Thyroid gland (tissue), 4 donors: ENCODE results near the gene MED13. TPM values are rescaled to one million over a fixed set of nuclear protein-coding genes. Genes with fewer than 3 reads are reported as not detected.

Experiments used
- DNase-seq, 2 donors: peaks; one replicate each; pipeline ENCODE4 v3.0.0-alpha.2; 2019
- H3K27ac ChIP-seq, 3 donors: fragments of 200-600 bp; sonication (generic); 1 replicate in 2 of 3; 2 replicates in 1 of 3; pipeline ENCODE4 v1.5.1; 2016 to 2019; ENCODE audit warnings: mild to moderate bottlenecking in 1 of 3, moderate library complexity in 1 of 3
- H3K27me3 ChIP-seq: fragments of 200-600 bp; sonication (generic); one replicate; pipeline ENCODE4 v1.5.1; 2019
- H3K36me3 ChIP-seq, 2 donors: fragments of 200-600 bp; sonication (generic); one replicate each; pipeline ENCODE4 v1.5.1; 2016 to 2019
- H3K4me1 ChIP-seq, 2 donors: fragments of 200-600 bp; sonication (generic); one replicate each; pipeline ENCODE4 v1.5.1; 2017 to 2019
- H3K4me3 ChIP-seq, 3 donors: fragments of 200-600 bp; sonication (generic); replicated peaks in 1 of 3; 1 replicate in 2 of 3; 2 replicates in 1 of 3; pipeline ENCODE4 v1.5.1; 2016; ENCODE audit warnings: mild to moderate bottlenecking in 1 of 3
- H3K9me3 ChIP-seq: fragments of 200-600 bp; sonication (generic); one replicate; pipeline ENCODE4 v1.5.1; 2017
- CTCF ChIP-seq, 6 experiments: fragments of 200-600 bp in 3 of 6; fragments of 450-650 bp in 3 of 6; sonication (generic) in 3 of 6; IDR thresholded peaks; one replicate each; pipeline ENCODE4 v1.5.1; 2016 to 2019; ENCODE audit warnings: antibody characterized with exemption in 6 of 6, mild to moderate bottlenecking in 2 of 6, inconsistent platforms in 1 of 6, moderate library complexity in 1 of 6
- POLR2A ChIP-seq, 2 donors: fragments of 450-650 bp; IDR thresholded peaks; one replicate each; pipeline ENCODE4 v1.6.1; 2017; ENCODE audit warnings: antibody characterized with exemption in 2 of 2, mild to moderate bottlenecking in 2 of 2, moderate library complexity in 1 of 2
- WGBS, 2 donors: methylation state at CpG; one replicate each; pipeline ENCODE4 v1.1.5; 2017; 5-methylcytosine and 5-hydroxymethylcytosine counted together
- intact Hi-C: fragments of 100-400 bp; cut with DNase I; formaldehyde crosslinking; loops from one replicate; pipeline ENCODE4 v1.15.1; 2023
- total RNA-seq, 4 donors: library from RNA; depleted of rRNA; stranded (reverse); fragments of >200 nt; gene quantifications; one replicate each; pipeline ENCODE4 v1.2.3, GENCODE V29; 2016

MED13 gene
- total RNA-seq, 4 donors from 2014 or later: 58.9 to 156 (median 83.3) TPM

GRCh38 chr17:61980535-61980934 is 84.5 kb downstream of the MED13 start:
- no peaks in the 10 kb centered on the region for H3K9me3 ChIP-seq
- WGBS, 2 donors: 95 to 97% methylated on average over 5 of the region's 5 CpGs
- TF ChIP-seq CTCF (IDR thresholded peaks at IDR 0.05) (no peak), POLR2A (IDR thresholded peaks at IDR 0.05) (no peak)
- H3K27me3 ChIP-seq: no peaks in the 10 kb centered on the region
- intact Hi-C loops: no loop called here
- no peak for DNase-seq
- H3K4me3 ChIP-seq: no peak overlapping the region
- H3K4me1 ChIP-seq: no peaks in the 10 kb centered on the region
- H3K36me3 ChIP-seq: peaks cover 18 to 34% of the 10 kb centered on the region in 2 donors
- no peak overlapping the region for H3K27ac ChIP-seq

GRCh38 chr17:61974115-61974514 is 91.0 kb downstream of the MED13 start:
- TF ChIP-seq POLR2A (IDR thresholded peaks at IDR 0.05) (no peak), CTCF (IDR thresholded peaks at IDR 0.05) (no peak)
- DNase-seq: no peak
- H3K9me3 ChIP-seq: no peaks in the 10 kb centered on the region
- no peak overlapping the region for H3K27ac ChIP-seq
- WGBS, 2 donors: 92 to 96% methylated on average over 7 of the region's 7 CpGs
- intact Hi-C loops: no loop called here
- H3K4me3 ChIP-seq: no peak overlapping the region
- no peaks in the 10 kb centered on the region for H3K27me3 ChIP-seq
- H3K4me1 ChIP-seq: no peaks in the 10 kb centered on the region
- peaks cover 12 to 20% of the 10 kb centered on the region in 2 donors for H3K36me3 ChIP-seq

- peaks cover 17 to 23% of the 10 kb centered on the region in 2 donors for H3K36me3 ChIP-seq
- H3K4me1 ChIP-seq: no peaks in the 10 kb centered on the region
- no peaks in the 10 kb centered on the region for H3K27me3 ChIP-seq
- TF ChIP-seq CTCF (IDR thresholded peaks at IDR 0.05) (no peak), POLR2A (IDR thresholded peaks at IDR 0.05) (no peak)
- no peak for DNase-seq
- no peak overlapping the region for H3K27ac ChIP-seq
- no peak overlapping the region for H3K4me3 ChIP-seq
- intact Hi-C loops: no loop called here
- H3K9me3 ChIP-seq: no peaks in the 10 kb centered on the region
Measured at GRCh38 chr17:61972311-61972710, 92.8 kb downstream of the MED13 start.

- no peak for DNase-seq
- H3K27me3 ChIP-seq: no peaks in the 10 kb centered on the region
- no peak overlapping the region for H3K27ac ChIP-seq
- no peaks in the 10 kb centered on the region for H3K4me1 ChIP-seq
- 94 to 100% methylated on average over 1 of the region's 1 CpG for WGBS, 2 donors
- H3K9me3 ChIP-seq: no peaks in the 10 kb centered on the region
- H3K4me3 ChIP-seq: no peak overlapping the region
- TF ChIP-seq CTCF (IDR thresholded peaks at IDR 0.05): no peak
- TF ChIP-seq POLR2A (IDR thresholded peaks at IDR 0.05): no peak
- H3K36me3 ChIP-seq: peaks cover 18 to 28% of the 10 kb centered on the region in 2 donors
- intact Hi-C loops: no loop called here
Measured at GRCh38 chr17:61970030-61970429, 95.0 kb downstream of the MED13 start.

- intact Hi-C loops: no loop called here
- no peaks in the 10 kb centered on the region for H3K9me3 ChIP-seq
- no peak for DNase-seq
- peaks cover 31 to 40% of the 10 kb centered on the region in 2 donors for H3K36me3 ChIP-seq
- no peaks in the 10 kb centered on the region for H3K4me1 ChIP-seq
- TF ChIP-seq CTCF (IDR thresholded peaks at IDR 0.05) (no peak), POLR2A (IDR thresholded peaks at IDR 0.05) (no peak)
- H3K27me3 ChIP-seq: no peaks in the 10 kb centered on the region
- no peak overlapping the region for H3K4me3 ChIP-seq
- WGBS, 2 donors: 97 to 100% methylated on average over 5 of the region's 5 CpGs
- H3K27ac ChIP-seq: no peak overlapping the region
Measured at GRCh38 chr17:61968757-61969156, 96.3 kb downstream of the MED13 start.
